Upper lobe of left lung (tissue), 4 donors: Measurements from ENCODE around the gene CD68.

Experiments used
- CTCF ChIP-seq, 6 experiments: fragments of 450-650 bp in 4 of 6; fragments of 200-600 bp in 2 of 6; sonication (generic) in 2 of 6; IDR thresholded peaks; one replicate each; pipeline ENCODE4 v1.5.1; 2016 to 2019; ENCODE audit warnings: antibody characterized with exemption in 6 of 6
- POLR2AphosphoS5 ChIP-seq, 2 donors: sonication (generic); formaldehyde crosslinking; IDR thresholded peaks; one replicate each; pipeline ENCODE4 v1.5.1; 2017; ENCODE audit warnings: antibody characterized with exemption in 2 of 2

GRCh38 chr17:7538050-7538449 lies 41.4 kb upstream of the CD68 start:
- TF ChIP-seq CTCF (IDR thresholded peaks at IDR 0.05) (no peak), POLR2AphosphoS5 (IDR thresholded peaks at IDR 0.05) (no peak)
